Esophagus squamous epithelium (tissue), 4 donors: Measurements from ENCODE around the gene MYH7B.

Experiments
- CTCF ChIP-seq, 6 experiments: fragments of 450-650 bp in 4 of 6; fragments of 200-600 bp in 2 of 6; sonication (generic) in 2 of 6; IDR thresholded peaks; one replicate each; pipeline ENCODE4 v1.5.1; 2016 to 2019; ENCODE audit warnings: antibody characterized with exemption in 6 of 6, mild to moderate bottlenecking in 4 of 6, moderate library complexity in 4 of 6
- POLR2A ChIP-seq, 4 donors: fragments of 450-650 bp; IDR thresholded peaks; one replicate each; pipeline ENCODE4 v1.6.1; 2017; ENCODE audit warnings: antibody characterized with exemption in 4 of 4, mild to moderate bottlenecking in 4 of 4, moderate library complexity in 3 of 4

GRCh38 chr20:34931771-34932170 is 23.9 kb upstream of the MYH7B start:
- TF ChIP-seq CTCF (IDR thresholded peaks at IDR 0.05) (no peak), POLR2A (IDR thresholded peaks at IDR 0.05) (no peak)
